ENCODE measurements around the gene IL11.

DNA sequence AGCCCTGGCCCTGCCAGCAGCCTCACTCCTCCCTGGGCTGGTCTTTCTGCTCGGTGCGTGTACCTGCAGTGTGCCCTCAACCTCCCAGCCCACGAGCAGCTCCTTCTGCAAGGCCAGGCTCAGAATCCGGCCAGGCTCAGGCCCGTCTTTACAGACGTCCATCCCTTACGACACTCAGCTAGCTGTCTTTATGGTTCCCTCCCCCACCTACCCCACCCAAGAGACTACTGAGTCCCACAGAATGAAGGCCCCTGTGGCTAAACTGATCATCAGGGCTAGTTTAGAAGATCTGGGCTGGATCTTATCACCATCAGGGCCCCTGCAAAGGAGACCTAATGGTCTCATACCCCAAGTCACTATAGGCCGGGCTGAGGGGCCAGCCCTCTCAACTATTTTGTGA lies 55.9 kb downstream of the IL11 start:
- TF ChIP-seq, protein P1, sequence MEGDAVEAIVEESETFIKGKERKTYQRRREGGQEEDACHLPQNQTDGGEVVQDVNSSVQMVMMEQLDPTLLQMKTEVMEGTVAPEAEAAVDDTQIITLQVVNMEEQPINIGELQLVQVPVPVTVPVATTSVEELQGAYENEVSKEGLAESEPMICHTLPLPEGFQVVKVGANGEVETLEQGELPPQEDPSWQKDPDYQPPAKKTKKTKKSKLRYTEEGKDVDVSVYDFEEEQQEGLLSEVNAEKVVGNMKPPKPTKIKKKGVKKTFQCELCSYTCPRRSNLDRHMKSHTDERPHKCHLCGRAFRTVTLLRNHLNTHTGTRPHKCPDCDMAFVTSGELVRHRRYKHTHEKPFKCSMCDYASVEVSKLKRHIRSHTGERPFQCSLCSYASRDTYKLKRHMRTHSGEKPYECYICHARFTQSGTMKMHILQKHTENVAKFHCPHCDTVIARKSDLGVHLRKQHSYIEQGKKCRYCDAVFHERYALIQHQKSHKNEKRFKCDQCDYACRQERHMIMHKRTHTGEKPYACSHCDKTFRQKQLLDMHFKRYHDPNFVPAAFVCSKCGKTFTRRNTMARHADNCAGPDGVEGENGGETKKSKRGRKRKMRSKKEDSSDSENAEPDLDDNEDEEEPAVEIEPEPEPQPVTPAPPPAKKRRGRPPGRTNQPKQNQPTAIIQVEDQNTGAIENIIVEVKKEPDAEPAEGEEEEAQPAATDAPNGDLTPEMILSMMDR (IDR thresholded peaks at IDR 0.05) = no peak
- TF ChIP-seq POLR2A (IDR thresholded peaks at IDR 0.05) = no peak
